HPDE6-E6E7 (cell line): Measurements from ENCODE around the gene ZNF740.
"Not testable (repeated sequence)": the region's sequence is repeated elsewhere in the genome, so short reads cannot be mapped to it uniquely, and the experiment has no call there.

Source experiments
- DNase-seq: peaks from one replicate; pipeline ENCODE4 v3.0.0; 2011; ENCODE audit warnings: missing footprints; ENCODE audit errors: extremely low spot score

Gene ZNF740

GRCh38 chr12:53194973-53195372, 14.5 kb downstream of the ZNF740 start:
- no peak for DNase-seq

- no peak for DNase-seq
Observed at GRCh38 chr12:53195516-53196420, 15.2 kb downstream of the ZNF740 start.

GRCh38 chr12:53196486-53196885, 16.0 kb downstream of the ZNF740 start:
- no peak for DNase-seq

- no peak for DNase-seq
Observed at GRCh38 chr12:53197011-53197640, 16.6 kb downstream of the ZNF740 start.

- no peak for DNase-seq
Observed at GRCh38 chr12:53198486-53199110, 18.1 kb downstream of the ZNF740 start.

GRCh38 chr12:53199700-53200099, 19.2 kb downstream of the ZNF740 start:
- no peak for DNase-seq

GRCh38 chr12:53200107-53200457, 19.6 kb downstream of the ZNF740 start:
- no peak for DNase-seq

- no peak for DNase-seq
Observed at GRCh38 chr12:53200458-53201176, 20.1 kb downstream of the ZNF740 start.

- DNase-seq: no peak
Observed at GRCh38 chr12:53201177-53201541, 20.6 kb downstream of the ZNF740 start.

- DNase-seq: no peak
Observed at GRCh38 chr12:53201639-53202038, 21.1 kb downstream of the ZNF740 start.

- not testable (repeated sequence) for DNase-seq
Observed at GRCh38 chr12:53202316-53202715, 21.8 kb downstream of the ZNF740 start.

- no peak for DNase-seq
Observed at GRCh38 chr12:53204351-53204750, 23.8 kb downstream of the ZNF740 start.

- DNase-seq: peak; percentile 80
Observed at GRCh38 chr12:53205747-53206419, 25.4 kb downstream of the ZNF740 start.

GRCh38 chr12:53207042-53207441, 26.5 kb downstream of the ZNF740 start, which contains the start of gene ITGB7:
TSS of gene ITGB7 (minus strand) at chr12:53207251. CDS start at chr12:53200443, 6,808 bp downstream.
- DNase-seq: no peak

GRCh38 chr12:53208435-53208834, 27.9 kb downstream of the ZNF740 start:
- no peak for DNase-seq

- DNase-seq: no peak
Observed at GRCh38 chr12:53208877-53209463, 28.4 kb downstream of the ZNF740 start.

- no peak for DNase-seq
Observed at GRCh38 chr12:53210843-53211242, 30.3 kb downstream of the ZNF740 start.

GRCh38 chr12:53211476-53212381, 31.2 kb downstream of the ZNF740 start:
- DNase-seq: no peak

- no peak for DNase-seq
Observed at GRCh38 chr12:53212931-53213330, 32.4 kb downstream of the ZNF740 start.

GRCh38 chr12:53213348-53213747, 32.8 kb downstream of the ZNF740 start:
- no peak for DNase-seq
